Right lobe of liver (tissue), 4 donors: ENCODE data around the gene SHROOM1.
A peak's percentile ranks its signal among the peaks of the same experiment; 100 is the strongest.

Source experiments
- CTCF ChIP-seq, 4 donors: fragments of 200-600 bp in 3 of 4; fragments of 450-650 bp in 1 of 4; IDR thresholded peaks; one replicate each; pipeline versions ENCODE4 v1.5.1 to v1.8.0; 2016 to 2022; ENCODE audit warnings: antibody characterized with exemption in 4 of 4, mild to moderate bottlenecking in 2 of 4
- POLR2A ChIP-seq: fragments of 450-650 bp; IDR thresholded peaks from one replicate; pipeline ENCODE4 v1.6.1; 2017; ENCODE audit warnings: antibody characterized with exemption, mild to moderate bottlenecking
- donor health status: DM: no; HTN: no; CAD: no.
- donor health status: DM: no; HTN: no; CAD: no.
- donor health status: DM: no; HTN: yes; CAD: no.

- TF ChIP-seq CTCF (IDR thresholded peaks at IDR 0.05) (peak; percentile 20 to 46 (median 34)), POLR2A (peak; percentile 99)
These were observed 36.0 kb upstream of the SHROOM1 start, which contains the start of the genes GDF9 and UQCRQ for GRCh38 chr5:132866342-132867045.
